ENCODE measurements around the gene ZNF839.

The ZNF839 gene

GRCh38 chr14:102377696-102378095 is 58.1 kb downstream of the ZNF839 start:
- Mint-ChIP-seq H3K27ac (ENCODE audit: low read depth) (no peak overlapping the region), H3K36me3 (ENCODE audit: insufficient read depth) (peaks cover 13% of the 10 kb centered on the region), H3K4me3 (no peak overlapping the region), H3K9me3 (no peaks in the 10 kb centered on the region), H3K27me3 (no peaks in the 10 kb centered on the region), H3K4me1 (peaks cover 7% of the 10 kb centered on the region)
- no peak for DNase-seq (ENCODE audit: low spot score in 2 of 2)
- ATAC-seq (replicated peaks; ENCODE audit: extremely low read depth, poor library complexity, severe bottlenecking), result no peak

DNA sequence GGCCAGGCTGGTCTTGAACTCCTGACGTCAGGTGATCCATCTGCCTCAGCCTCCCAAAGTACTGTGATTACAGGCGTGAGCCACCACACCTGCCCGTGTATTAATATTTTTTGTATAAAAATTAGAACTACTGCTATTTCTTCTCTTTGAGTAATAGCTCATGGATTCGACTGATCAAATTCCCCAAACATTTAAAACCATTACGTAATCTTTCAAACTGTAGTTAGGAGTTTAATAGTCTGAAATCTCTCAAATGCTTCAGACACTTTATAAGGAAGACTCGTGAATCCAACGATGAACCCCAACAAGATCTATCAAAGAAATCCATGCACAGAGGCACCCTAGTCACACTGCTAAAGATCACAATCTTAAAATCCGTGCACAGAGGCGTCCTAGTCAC is 59.3 kb downstream of the ZNF839 start:
- peaks cover 7% of the 10 kb centered on the region for H3K4me1 Mint-ChIP-seq
- ATAC-seq (replicated peaks; ENCODE audit: extremely low read depth, poor library complexity, severe bottlenecking), result no peak
- H3K9me3 Mint-ChIP-seq, result no peaks in the 10 kb centered on the region
- peaks cover 15% of the 10 kb centered on the region for H3K36me3 Mint-ChIP-seq (ENCODE audit: insufficient read depth)
- DNase-seq (ENCODE audit: low spot score in 2 of 2), result no peak
- H3K27ac Mint-ChIP-seq (ENCODE audit: low read depth), result no peak overlapping the region
- H3K4me3 Mint-ChIP-seq, result no peak overlapping the region
- H3K27me3 Mint-ChIP-seq, result no peaks in the 10 kb centered on the region

GRCh38 chr14:102387086-102387485 is 67.5 kb downstream of the ZNF839 start:
- H3K9me3 Mint-ChIP-seq, result no peaks in the 10 kb centered on the region
- no peaks in the 10 kb centered on the region for H3K4me1 Mint-ChIP-seq
- ATAC-seq (replicated peaks; ENCODE audit: extremely low read depth, poor library complexity, severe bottlenecking) (no peak), DNase-seq (ENCODE audit: low spot score in 2 of 2) (no peak)
- H3K4me3 Mint-ChIP-seq, result no peak overlapping the region
- H3K36me3 Mint-ChIP-seq (ENCODE audit: insufficient read depth), result peaks cover 3% of the 10 kb centered on the region
- no peak overlapping the region for H3K27ac Mint-ChIP-seq (ENCODE audit: low read depth)
- no peaks in the 10 kb centered on the region for H3K27me3 Mint-ChIP-seq

- DNase-seq (ENCODE audit: low spot score in 2 of 2), result no peak
- ATAC-seq (replicated peaks; ENCODE audit: extremely low read depth, poor library complexity, severe bottlenecking), result no peak
- no peak overlapping the region for H3K4me3 Mint-ChIP-seq
Measured at GRCh38 chr14:102389246-102389645, 69.7 kb downstream of the ZNF839 start.

GRCh38 chr14:102390064-102390855 is 70.7 kb downstream of the ZNF839 start:
- no peak overlapping the region for H3K27ac Mint-ChIP-seq (ENCODE audit: low read depth)
- H3K9me3 Mint-ChIP-seq, result no peaks in the 10 kb centered on the region
- H3K4me3 Mint-ChIP-seq, result no peak overlapping the region
- no peak for ATAC-seq (replicated peaks; ENCODE audit: extremely low read depth, poor library complexity, severe bottlenecking)
- H3K27me3 Mint-ChIP-seq, result no peaks in the 10 kb centered on the region
- H3K4me1 Mint-ChIP-seq, result peaks cover 5% of the 10 kb centered on the region
- DNase-seq (ENCODE audit: low spot score in 2 of 2), result no peak
- H3K36me3 Mint-ChIP-seq (ENCODE audit: insufficient read depth), result no peaks in the 10 kb centered on the region

More at GRCh38 chr14:102389246-102389645, 69.7 kb downstream of the ZNF839 start:
- no peaks in the 10 kb centered on the region for H3K27me3 Mint-ChIP-seq
- H3K4me1 Mint-ChIP-seq, result no peaks in the 10 kb centered on the region
- H3K9me3 Mint-ChIP-seq, result no peaks in the 10 kb centered on the region
- H3K36me3 Mint-ChIP-seq (ENCODE audit: insufficient read depth), result no peaks in the 10 kb centered on the region
- no peak overlapping the region for H3K27ac Mint-ChIP-seq (ENCODE audit: low read depth)
